Large intestine (tissue), 3 donors: ENCODE data around the gene PPFIA2. TPM values are rescaled to one million over a fixed set of nuclear protein-coding genes. Genes with fewer than 3 reads are reported as not detected.
"Not testable (repeated sequence)": the region's sequence is repeated elsewhere in the genome, so short reads cannot be mapped to it uniquely, and the experiment has no call there.

ENCODE experiments used
- DNase-seq, 2 donors: peaks; one replicate each; pipeline versions ENCODE4 v3.0.0 to v3.0.0-alpha.2; 2013
- H3K27ac ChIP-seq: one replicate; pipeline ENCODE4 v1.5.1; 2013; ENCODE audit warnings: low read length
- H3K27me3 ChIP-seq: 2 replicates; pipeline ENCODE4 v1.6.1; 2013; ENCODE audit warnings: low read length; ENCODE audit not compliant: control insufficient read depth, insufficient read depth
- H3K36me3 ChIP-seq: 2 replicates; pipeline ENCODE4 v1.6.1; 2013; ENCODE audit warnings: low read length; ENCODE audit not compliant: control insufficient read depth, insufficient read depth
- H3K4me1 ChIP-seq: one replicate; pipeline ENCODE4 v1.6.1; 2013; ENCODE audit warnings: low read length; ENCODE audit not compliant: control insufficient read depth, insufficient read depth
- H3K4me3 ChIP-seq: one replicate; pipeline ENCODE4 v1.5.1; 2013; ENCODE audit warnings: low read length
- H3K9me3 ChIP-seq: one replicate; pipeline ENCODE4 v1.6.1; 2013; ENCODE audit warnings: mild to moderate bottlenecking, low read depth, low read length, moderate library complexity; ENCODE audit not compliant: control insufficient read depth
- WGBS: methylation state at CpG from one replicate; pipeline ENCODE4 v1.1.5; 2013; ENCODE audit warnings: low lambda C conversion rate; ENCODE audit not compliant: insufficient coverage; 5-methylcytosine and 5-hydroxymethylcytosine counted together
- polyA plus RNA-seq: library from polyadenylated mRNA; unstranded; fragments of 120-200 nt; gene quantifications from one replicate; pipeline ENCODE4 v1.2.1, GENCODE V29; 2013

PPFIA2 gene
- polyA plus RNA-seq, 1 donor = 2.4 TPM

DNA sequence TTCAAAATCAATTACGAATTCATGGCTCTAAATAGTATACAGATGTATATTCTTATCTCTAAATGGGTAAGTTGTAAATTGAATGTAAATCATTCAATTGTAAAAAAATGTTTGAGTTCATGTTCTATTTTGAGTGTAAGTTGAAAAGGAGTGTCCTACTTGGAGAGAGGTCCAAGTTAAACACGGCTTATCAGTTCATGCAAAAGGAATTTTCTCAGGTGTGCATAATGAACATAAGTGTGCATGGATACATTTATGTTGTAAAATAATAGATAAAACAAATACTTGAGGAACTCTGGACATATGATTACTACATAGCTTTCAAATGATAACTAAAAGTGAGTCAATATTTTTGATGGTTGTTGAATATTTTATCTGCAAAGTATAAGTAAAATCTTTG is 79.5 kb downstream of the PPFIA2 start:
- no peaks in the 10 kb centered on the region for H3K27me3 ChIP-seq
- no peak for DNase-seq
- H3K4me3 ChIP-seq = no peak overlapping the region
- H3K36me3 ChIP-seq = no peaks in the 10 kb centered on the region
- 70% methylated on average over 2 of the region's 2 CpGs for WGBS
- no peak overlapping the region for H3K27ac ChIP-seq
- H3K4me1 ChIP-seq = no peaks in the 10 kb centered on the region
- no peaks in the 10 kb centered on the region for H3K9me3 ChIP-seq

DNA sequence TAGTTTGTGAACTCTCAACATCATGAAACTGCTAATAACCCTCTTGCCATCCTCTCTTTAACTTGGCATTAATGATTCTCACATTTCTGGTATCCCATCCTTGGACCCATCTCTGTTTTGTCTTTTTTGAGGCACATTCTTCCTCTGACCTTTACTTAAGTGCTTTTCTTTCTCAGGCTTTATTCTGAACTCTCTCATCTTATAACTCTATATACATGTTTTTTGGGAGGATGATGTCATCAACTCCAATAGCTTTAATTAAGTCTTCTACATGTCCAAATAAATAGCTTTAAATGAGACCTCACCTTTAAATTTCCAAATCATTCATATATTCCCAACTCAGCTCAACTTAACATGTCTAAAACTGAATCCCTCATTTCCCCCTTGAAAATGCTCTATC is 88.4 kb downstream of the PPFIA2 start:
- Histone ChIP-seq H3K4me3 (no peak overlapping the region), H3K4me1 (no peaks in the 10 kb centered on the region), H3K36me3 (no peaks in the 10 kb centered on the region), H3K9me3 (no peaks in the 10 kb centered on the region), H3K27me3 (no peaks in the 10 kb centered on the region), H3K27ac (no peak overlapping the region)
- DNase-seq = no peak

DNA sequence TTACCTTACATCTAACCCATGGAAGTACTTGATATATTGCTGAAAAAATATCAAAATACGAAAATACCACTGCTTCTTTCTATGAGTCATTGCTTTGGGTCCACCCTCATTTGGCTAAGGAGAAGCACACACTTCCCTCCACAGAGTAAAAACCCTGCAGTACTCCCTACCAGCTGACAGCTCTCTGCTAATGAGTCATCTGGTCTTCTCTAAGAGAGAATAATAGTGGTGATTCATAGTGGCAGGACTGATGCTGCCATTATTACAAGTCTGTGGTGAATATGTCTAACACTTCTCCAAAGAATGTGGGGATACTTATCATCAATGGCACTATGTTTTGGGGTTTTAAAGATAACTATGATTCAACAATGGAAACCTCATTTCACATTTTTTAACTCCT is 90.7 kb downstream of the PPFIA2 start:
- H3K4me3 ChIP-seq = no peak overlapping the region
- no peaks in the 10 kb centered on the region for H3K4me1 ChIP-seq
- WGBS = no CpG with 5 or more reads among the region's 1 CpG
- H3K27ac ChIP-seq = no peak overlapping the region
- no peak for DNase-seq
- no peaks in the 10 kb centered on the region for H3K9me3 ChIP-seq
- H3K27me3 ChIP-seq = no peaks in the 10 kb centered on the region
- no peaks in the 10 kb centered on the region for H3K36me3 ChIP-seq

DNA sequence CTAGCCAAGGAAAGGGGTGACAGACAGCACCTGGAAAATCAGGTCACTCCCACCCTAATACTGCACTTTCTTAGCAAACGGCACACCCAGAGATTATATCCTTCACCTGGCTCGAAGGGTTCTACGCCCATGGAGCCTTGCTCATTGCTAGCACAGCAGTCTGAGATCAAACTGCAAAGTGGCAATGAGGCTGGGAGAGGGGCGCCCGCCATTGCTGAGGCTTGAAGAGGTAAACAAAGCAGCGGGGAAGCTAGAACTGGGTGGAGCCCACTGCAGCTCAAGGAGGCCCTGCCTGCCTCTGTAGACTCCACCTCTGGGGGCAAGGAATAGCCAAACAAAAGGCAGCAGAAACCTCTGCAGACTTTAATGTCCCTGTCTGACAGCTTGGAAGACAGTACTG is 99.8 kb downstream of the PPFIA2 start:
- DNase-seq, H3K4me3 ChIP-seq, H3K27me3 ChIP-seq, H3K4me1 ChIP-seq, H3K27ac ChIP-seq, H3K9me3 ChIP-seq, H3K36me3 ChIP-seq: not testable (repeated sequence)
- no CpG with 5 or more reads among the region's 6 CpGs for WGBS

DNA sequence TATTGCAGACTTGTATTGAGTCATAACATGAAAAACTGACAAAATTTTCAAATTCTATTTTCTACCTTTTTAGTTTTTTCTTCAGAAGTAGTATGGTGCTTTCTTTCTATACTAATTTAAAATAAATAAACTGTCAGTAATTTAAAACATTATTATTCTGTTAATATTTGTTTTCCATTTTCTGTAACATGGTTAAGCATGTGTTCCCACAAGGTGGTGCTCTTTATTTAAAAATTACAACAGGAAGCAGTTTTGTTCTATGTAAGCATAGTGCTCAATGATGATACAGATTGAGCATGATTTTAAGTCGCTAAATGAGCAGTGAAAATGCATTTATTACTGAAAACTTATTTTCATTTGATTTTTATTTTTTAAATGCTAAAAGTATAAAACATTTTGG is 114.6 kb downstream of the PPFIA2 start:
- peak in 1 of 2 donors; percentile 6 for DNase-seq
- 17% methylated on average over 1 of the region's 1 CpG for WGBS
- H3K27ac ChIP-seq = no peak overlapping the region

DNA sequence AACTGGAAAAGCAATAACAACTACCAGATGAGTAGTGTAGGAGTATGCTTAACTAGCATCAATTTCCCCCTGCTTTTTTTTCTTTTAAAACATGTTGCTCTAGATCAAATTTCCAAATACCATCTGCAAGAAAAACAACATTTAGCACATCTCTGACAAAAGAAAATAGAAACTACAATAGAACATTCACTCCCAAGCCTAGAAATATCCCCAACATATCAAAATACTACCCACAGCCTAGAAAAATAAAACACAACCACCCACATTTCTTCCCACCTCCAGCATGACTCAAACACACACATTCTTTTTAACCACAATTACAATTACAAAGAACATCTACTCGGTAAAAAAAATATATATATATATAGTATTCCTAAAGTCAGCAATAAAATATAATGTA is 120.0 kb downstream of the PPFIA2 start:
- DNase-seq = no peak
- H3K27me3 ChIP-seq = no peaks in the 10 kb centered on the region
- no peaks in the 10 kb centered on the region for H3K36me3 ChIP-seq
- no peak overlapping the region for H3K27ac ChIP-seq
- no peaks in the 10 kb centered on the region for H3K4me1 ChIP-seq
- WGBS = 100% methylated on average over 1 of the region's 1 CpG
- H3K9me3 ChIP-seq = no peaks in the 10 kb centered on the region
- H3K4me3 ChIP-seq = no peak overlapping the region

More for the DNA sequence above, 114.6 kb downstream of the PPFIA2 start:
- Histone ChIP-seq H3K4me1 (no peaks in the 10 kb centered on the region), H3K27me3 (no peaks in the 10 kb centered on the region), H3K9me3 (no peaks in the 10 kb centered on the region), H3K36me3 (no peaks in the 10 kb centered on the region), H3K4me3 (no peak overlapping the region)

DNA sequence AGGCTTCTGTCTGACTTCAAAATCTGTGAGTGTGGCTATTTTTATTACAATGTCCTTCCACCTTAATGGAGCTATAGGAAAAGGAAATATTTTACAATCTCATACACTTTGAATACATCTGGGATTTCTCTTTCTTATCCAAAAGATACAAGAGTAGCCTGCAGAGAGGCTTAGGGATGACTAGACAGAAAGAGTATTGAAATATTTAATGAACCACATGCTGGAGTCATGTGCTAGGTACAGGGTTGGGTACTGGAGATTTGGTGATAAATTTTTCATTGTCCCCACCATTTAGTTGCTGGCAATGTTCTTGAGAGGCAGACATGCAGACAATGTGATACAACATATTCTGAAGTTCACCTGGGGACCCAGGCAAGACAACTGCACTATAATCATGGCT is 126.0 kb downstream of the PPFIA2 start:
- Histone ChIP-seq H3K9me3 (no peaks in the 10 kb centered on the region), H3K4me1 (no peaks in the 10 kb centered on the region), H3K36me3 (no peaks in the 10 kb centered on the region), H3K27ac (no peak overlapping the region), H3K27me3 (no peaks in the 10 kb centered on the region), H3K4me3 (no peak overlapping the region)
- no peak for DNase-seq

DNA sequence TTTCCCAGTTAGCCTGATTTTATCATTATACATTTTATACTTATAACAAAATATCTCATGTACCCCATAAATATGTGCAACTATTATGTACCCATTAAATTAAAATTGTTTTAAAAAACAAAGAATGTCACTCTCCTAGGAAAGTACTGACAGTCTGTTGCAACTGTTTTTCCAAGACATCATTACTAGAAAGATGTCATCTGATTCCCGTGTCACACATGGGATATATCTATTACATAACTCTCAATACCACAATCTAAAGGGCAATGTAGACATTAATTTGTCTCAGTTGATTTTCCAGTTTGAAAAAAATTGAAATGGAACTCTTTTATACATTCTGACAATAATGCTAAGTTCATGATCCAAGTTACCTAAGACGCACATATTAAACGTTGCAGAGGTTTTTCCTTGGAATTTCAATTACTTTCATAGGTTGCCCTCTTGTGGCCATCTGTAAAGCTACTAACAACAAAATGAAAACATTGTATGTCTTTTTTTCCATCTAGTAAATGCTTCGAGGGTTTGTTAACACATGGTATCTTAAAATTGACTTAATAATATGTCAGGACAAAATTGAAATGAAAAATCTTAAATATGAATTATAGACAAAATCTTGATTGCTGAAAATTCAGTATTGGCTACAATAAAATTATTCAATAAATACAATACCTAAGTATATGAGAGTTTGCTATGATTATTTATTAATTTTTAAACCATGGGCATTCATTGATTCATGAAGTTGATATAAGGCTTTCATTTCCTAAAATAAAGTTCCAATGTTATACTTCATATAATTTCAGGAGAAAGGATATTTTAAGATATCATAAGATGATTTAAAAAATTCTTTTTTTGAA is 131.6 kb downstream of the PPFIA2 start:
- Histone ChIP-seq H3K36me3 (no peaks in the 10 kb centered on the region), H3K4me3 (no peak overlapping the region), H3K9me3 (no peaks in the 10 kb centered on the region), H3K27ac (no peak overlapping the region), H3K4me1 (no peaks in the 10 kb centered on the region), H3K27me3 (no peaks in the 10 kb centered on the region)
- 21% methylated on average over 4 of the region's 4 CpGs for WGBS
- DNase-seq = peak in 1 of 2 donors; percentile 7

DNA sequence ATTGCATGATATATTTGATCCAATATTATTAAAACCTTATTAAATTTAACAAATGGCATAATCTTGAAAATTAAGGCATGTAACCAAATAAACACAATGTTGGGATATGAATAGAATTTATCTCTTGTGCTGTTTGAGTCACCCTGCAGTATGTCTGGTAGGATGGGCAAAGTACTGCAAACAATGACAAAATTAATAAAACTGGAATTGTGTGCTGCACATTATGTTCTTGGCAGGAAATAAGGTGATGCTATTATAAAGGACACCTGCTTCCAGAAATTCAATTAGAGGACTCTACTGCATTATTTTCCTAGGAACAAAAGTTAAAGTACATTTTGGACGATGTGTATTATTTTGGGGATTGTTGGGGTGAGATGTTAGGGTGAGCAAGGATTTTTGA is 132.7 kb downstream of the PPFIA2 start:
- no peak overlapping the region for H3K27ac ChIP-seq
- no peaks in the 10 kb centered on the region for H3K27me3 ChIP-seq
- H3K9me3 ChIP-seq = no peaks in the 10 kb centered on the region
- H3K36me3 ChIP-seq = no peaks in the 10 kb centered on the region
- WGBS = 67% methylated on average over 1 of the region's 1 CpG
- no peaks in the 10 kb centered on the region for H3K4me1 ChIP-seq
- no peak for DNase-seq
- no peak overlapping the region for H3K4me3 ChIP-seq

DNA sequence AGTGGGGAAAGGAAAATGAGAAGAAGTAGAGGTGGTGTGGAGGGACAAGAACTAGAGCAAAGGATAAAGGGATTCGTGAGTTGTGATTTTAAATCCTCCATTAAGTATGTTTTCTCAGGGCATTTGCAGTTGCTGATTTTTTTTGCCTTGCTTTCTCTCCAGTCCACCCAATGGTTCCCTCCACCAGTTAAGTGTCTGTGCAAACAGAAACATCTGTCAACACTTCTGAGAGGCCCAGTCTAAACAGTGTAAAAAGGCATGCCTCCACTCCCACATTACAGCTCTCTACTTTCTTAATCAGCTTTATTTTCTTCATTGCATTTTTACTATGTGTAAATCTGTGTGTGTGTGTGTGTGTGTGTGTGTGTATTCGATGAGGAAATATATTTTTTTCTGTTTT is 141.2 kb downstream of the PPFIA2 start:
- no peaks in the 10 kb centered on the region for H3K4me1 ChIP-seq
- H3K36me3 ChIP-seq = no peaks in the 10 kb centered on the region
- no peak overlapping the region for H3K4me3 ChIP-seq
- no CpG with 5 or more reads among the region's 2 CpGs for WGBS
- no peak for DNase-seq
- no peaks in the 10 kb centered on the region for H3K9me3 ChIP-seq
- no peaks in the 10 kb centered on the region for H3K27me3 ChIP-seq
- no peak overlapping the region for H3K27ac ChIP-seq

DNA sequence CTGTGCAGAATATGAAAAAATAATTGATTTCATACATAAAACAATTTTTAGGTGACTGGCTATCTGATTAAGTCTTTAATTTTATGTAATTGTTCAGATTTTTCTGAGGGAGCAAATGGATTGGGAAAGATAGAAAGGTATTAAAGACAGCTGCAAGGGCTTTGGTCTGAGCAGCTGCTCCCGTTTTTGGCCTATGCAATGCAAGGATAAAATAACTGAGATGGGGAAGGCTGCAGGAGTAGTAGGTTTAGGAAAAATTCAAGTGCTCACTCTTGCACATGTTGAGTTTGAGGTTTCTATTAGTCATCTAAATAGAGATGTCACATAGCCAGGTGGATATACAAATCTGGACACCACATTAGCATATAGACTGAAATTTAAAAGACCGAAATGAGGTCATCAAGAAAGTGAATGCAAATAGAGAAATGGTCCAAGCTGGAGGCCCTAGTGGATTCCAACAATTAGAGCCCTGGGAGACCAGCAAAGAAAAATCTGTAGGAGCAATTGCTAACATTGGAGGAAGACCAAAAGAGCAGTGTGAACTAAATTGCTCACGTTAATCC is 144.0 kb downstream of the PPFIA2 start:
- Histone ChIP-seq H3K27me3 (no peaks in the 10 kb centered on the region), H3K4me3 (no peak overlapping the region), H3K27ac (no peak overlapping the region), H3K9me3 (no peaks in the 10 kb centered on the region), H3K36me3 (no peaks in the 10 kb centered on the region), H3K4me1 (no peaks in the 10 kb centered on the region)
- no peak for DNase-seq
- 80% methylated on average over 1 of the region's 3 CpGs for WGBS
